DND-41 (cell line): ENCODE results near the gene ZFPM1.

Experiments used
- ATAC-seq: fragments of 200-7000 bp; cut with Tn5 transposase; 3 replicates; pipeline ENCODE4 v1.9.1; 2021; ENCODE audit warnings: low read depth; ENCODE audit not compliant: insufficient read depth
- DNase-seq: peaks from one replicate; pipeline ENCODE4 v3.0.0-alpha.2; 2020
- H2AFZ ChIP-seq: 2 replicates; pipeline ENCODE4 v1.6.0; 2012; ENCODE audit warnings: low read depth, low read length
- H3K27ac ChIP-seq: 2 replicates; pipeline ENCODE4 v1.5.1; 2012; ENCODE audit warnings: low read length, inconsistent platforms
- H3K27me3 ChIP-seq: fragments of 200-600 bp; sonication (generic); 2 replicates; pipeline ENCODE4 v1.6.0; 2012; ENCODE audit warnings: low read length, mild to moderate bottlenecking, inconsistent platforms; ENCODE audit not compliant: insufficient read depth, poor library complexity
- H3K36me3 ChIP-seq: 2 replicates; pipeline ENCODE4 v1.5.1; 2012; ENCODE audit warnings: low read length, inconsistent platforms; ENCODE audit not compliant: insufficient read depth
- H3K4me1 ChIP-seq: 2 replicates; pipeline ENCODE4 v1.5.1; 2012; ENCODE audit warnings: mild to moderate bottlenecking, low read length; ENCODE audit not compliant: insufficient read depth
- H3K4me2 ChIP-seq: 2 replicates; pipeline ENCODE4 v1.6.0; 2012; ENCODE audit warnings: mild to moderate bottlenecking, moderate library complexity, low read length, inconsistent platforms; ENCODE audit not compliant: insufficient read depth
- H3K4me3 ChIP-seq, 2 experiments: fragments of 200-600 bp in 1 of 2; shearing (Covaris generic) in 1 of 2; 2 replicates each; pipeline ENCODE4 v1.5.1; 2012 to 2016; ENCODE audit warnings: inconsistent platforms in 2 of 2, low read length in 2 of 2, mild to moderate bottlenecking in 2 of 2, low read depth in 1 of 2, moderate library complexity in 1 of 2
- H3K79me2 ChIP-seq: 2 replicates; pipeline ENCODE4 v1.6.0; 2012; ENCODE audit warnings: low read length, inconsistent platforms; ENCODE audit not compliant: insufficient read depth
- H3K9ac ChIP-seq: 2 replicates; pipeline ENCODE4 v1.6.0; 2012; ENCODE audit warnings: low read depth, mild to moderate bottlenecking, inconsistent platforms, low read length, moderate library complexity
- H3K9me3 ChIP-seq: 2 replicates; pipeline ENCODE4 v1.5.1; 2012; ENCODE audit warnings: low read length, moderate library complexity, mild to moderate bottlenecking, inconsistent platforms; ENCODE audit not compliant: insufficient read depth, severe bottlenecking
- H4K20me1 ChIP-seq: 2 replicates; pipeline ENCODE4 v1.6.0; 2012; ENCODE audit warnings: low read length; ENCODE audit not compliant: insufficient read depth
- EZH2 ChIP-seq: IDR thresholded peaks from 3 replicates; pipeline ENCODE4 v1.6.1; 2012; ENCODE audit warnings: borderline replicate concordance, low read depth, mild to moderate bottlenecking, moderate library complexity, low read length, inconsistent platforms; ENCODE audit not compliant: severe bottlenecking
- TF ChIP-seq, protein P1 (sequence below): IDR thresholded peaks from 2 replicates; pipeline ENCODE4 v1.5.1; 2012; ENCODE audit warnings: borderline replicate concordance, low read length, moderate library complexity, mild to moderate bottlenecking; ENCODE audit not compliant: poor library complexity, severe bottlenecking; ENCODE audit errors: extremely low read depth

The ZFPM1 gene

DNA sequence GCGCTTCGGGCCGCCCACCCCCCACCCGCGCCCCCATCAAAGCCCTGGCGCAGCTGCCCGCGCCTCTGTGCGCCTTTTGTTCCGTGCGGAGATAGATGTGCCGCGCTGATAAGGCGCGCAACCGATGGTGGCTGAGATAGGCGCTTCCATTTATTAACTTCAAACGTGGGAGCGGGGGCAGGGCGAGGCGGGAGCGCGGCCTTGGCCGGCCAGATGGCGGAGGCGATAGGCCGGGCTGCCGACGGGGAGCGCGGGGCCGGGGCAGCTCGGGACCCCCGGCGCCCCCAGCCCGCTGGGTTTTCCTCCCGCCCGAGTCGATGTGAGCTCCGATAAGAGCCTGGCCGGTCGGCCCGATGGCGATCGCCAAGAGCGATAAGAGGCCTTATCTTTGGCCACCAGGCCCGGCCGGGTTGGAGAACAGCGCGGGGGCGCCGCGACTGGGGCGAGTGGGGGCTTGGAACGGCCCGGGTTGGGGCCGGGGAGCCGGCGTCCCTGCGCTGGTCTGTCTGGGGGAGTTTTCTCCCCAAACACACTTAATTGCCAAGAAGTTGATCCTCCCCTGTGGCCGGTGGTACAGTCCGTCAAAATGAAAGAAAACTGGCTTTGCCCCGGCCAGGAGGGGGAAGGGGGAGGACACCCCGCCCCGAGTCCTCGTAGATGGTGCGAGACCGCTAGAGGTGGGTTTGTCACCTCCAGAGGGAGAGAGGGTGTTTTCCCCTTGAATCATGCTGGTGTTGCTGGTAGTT lies 2.7 kb downstream of the ZFPM1 start:
- peaks cover 41% of the 10 kb centered on the region for H3K4me1 ChIP-seq
- peaks cover 32% of the 10 kb centered on the region for H3K27me3 ChIP-seq
- H2AFZ ChIP-seq = no peak overlapping the region
- peaks cover 71% of the 10 kb centered on the region for H4K20me1 ChIP-seq
- peak; percentile 11; the same call in 2 of the 3 replicates for ATAC-seq
- TF ChIP-seq EZH2 = peak; percentile 89
- TF ChIP-seq, protein P1, sequence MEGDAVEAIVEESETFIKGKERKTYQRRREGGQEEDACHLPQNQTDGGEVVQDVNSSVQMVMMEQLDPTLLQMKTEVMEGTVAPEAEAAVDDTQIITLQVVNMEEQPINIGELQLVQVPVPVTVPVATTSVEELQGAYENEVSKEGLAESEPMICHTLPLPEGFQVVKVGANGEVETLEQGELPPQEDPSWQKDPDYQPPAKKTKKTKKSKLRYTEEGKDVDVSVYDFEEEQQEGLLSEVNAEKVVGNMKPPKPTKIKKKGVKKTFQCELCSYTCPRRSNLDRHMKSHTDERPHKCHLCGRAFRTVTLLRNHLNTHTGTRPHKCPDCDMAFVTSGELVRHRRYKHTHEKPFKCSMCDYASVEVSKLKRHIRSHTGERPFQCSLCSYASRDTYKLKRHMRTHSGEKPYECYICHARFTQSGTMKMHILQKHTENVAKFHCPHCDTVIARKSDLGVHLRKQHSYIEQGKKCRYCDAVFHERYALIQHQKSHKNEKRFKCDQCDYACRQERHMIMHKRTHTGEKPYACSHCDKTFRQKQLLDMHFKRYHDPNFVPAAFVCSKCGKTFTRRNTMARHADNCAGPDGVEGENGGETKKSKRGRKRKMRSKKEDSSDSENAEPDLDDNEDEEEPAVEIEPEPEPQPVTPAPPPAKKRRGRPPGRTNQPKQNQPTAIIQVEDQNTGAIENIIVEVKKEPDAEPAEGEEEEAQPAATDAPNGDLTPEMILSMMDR = no peak
- no peaks in the 10 kb centered on the region for H3K36me3 ChIP-seq
- H3K79me2 ChIP-seq = no peaks in the 10 kb centered on the region
- peak overlapping the region; percentile 61; the same call in 1 of the 2 replicates for H3K9ac ChIP-seq
- H3K27ac ChIP-seq = no peak overlapping the region
- peak overlapping the region; percentile 83 for H3K4me2 ChIP-seq
- H3K4me3 ChIP-seq = peak overlapping the region in 1 of 2 experiments; percentile 63; a peak in 2 of 4 replicates
- no peaks in the 10 kb centered on the region for H3K9me3 ChIP-seq
- DNase-seq = peak; percentile 75

DNA sequence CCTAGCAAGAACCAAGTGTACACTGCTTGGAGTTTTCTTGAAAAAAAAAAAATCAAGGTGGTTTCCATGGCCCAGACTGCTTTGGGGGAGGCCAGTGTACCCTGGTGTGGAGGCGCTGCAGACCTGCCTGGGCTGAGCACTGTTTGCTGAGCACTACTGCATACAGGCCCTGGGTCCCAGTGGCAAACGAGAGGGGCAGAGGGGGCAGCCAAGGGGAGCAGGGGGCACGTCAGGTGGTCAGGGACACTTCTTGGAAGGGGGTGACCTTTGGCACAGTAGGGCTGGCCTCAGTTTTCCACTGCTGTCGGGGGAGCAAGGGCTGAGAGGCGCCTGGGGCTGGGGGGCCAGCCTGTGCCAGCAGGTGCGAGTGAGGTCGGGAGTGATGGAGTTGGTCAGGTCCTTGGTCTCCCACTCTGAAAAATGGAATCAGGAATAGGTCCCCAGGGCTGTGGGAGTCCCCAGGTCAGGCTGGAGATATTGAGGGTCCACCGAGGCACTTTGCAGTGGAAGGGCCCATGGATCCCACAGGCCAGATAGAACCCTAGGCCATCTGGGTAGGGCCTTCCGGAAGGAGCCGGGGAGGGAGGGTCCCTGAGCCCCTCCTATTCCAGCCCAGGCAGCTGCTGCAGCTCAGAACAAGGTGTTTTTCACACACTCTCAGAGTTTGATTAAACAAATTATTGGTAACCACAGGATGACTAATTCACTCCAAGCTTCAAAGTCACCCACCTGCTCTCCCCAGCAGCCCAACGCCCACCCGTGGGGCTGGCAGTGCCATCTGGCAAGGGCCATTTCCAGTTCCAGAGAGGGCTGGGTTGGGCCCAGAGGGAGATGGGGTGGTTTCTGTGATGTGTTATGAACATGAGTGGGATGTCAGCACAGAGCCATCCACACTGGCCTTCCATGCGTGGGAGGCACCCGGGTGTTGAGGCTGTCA lies 3.5 kb downstream of the ZFPM1 start:
- no peak overlapping the region for H3K4me3 ChIP-seq
- ATAC-seq = no peak
- DNase-seq = peak; percentile 54
- H3K36me3 ChIP-seq = no peaks in the 10 kb centered on the region
- TF ChIP-seq EZH2 = no peak
- TF ChIP-seq, protein P1 = no peak
- H3K79me2 ChIP-seq = no peaks in the 10 kb centered on the region
- H3K27me3 ChIP-seq = peaks cover 32% of the 10 kb centered on the region
- H3K4me1 ChIP-seq = peaks cover 41% of the 10 kb centered on the region
- H3K27ac ChIP-seq = no peak overlapping the region
- H3K9me3 ChIP-seq = no peaks in the 10 kb centered on the region
- H2AFZ ChIP-seq = no peak overlapping the region
- H4K20me1 ChIP-seq = peaks cover 78% of the 10 kb centered on the region
- H3K4me2 ChIP-seq = peak overlapping the region; percentile 83
- H3K9ac ChIP-seq = no peak overlapping the region

DNA sequence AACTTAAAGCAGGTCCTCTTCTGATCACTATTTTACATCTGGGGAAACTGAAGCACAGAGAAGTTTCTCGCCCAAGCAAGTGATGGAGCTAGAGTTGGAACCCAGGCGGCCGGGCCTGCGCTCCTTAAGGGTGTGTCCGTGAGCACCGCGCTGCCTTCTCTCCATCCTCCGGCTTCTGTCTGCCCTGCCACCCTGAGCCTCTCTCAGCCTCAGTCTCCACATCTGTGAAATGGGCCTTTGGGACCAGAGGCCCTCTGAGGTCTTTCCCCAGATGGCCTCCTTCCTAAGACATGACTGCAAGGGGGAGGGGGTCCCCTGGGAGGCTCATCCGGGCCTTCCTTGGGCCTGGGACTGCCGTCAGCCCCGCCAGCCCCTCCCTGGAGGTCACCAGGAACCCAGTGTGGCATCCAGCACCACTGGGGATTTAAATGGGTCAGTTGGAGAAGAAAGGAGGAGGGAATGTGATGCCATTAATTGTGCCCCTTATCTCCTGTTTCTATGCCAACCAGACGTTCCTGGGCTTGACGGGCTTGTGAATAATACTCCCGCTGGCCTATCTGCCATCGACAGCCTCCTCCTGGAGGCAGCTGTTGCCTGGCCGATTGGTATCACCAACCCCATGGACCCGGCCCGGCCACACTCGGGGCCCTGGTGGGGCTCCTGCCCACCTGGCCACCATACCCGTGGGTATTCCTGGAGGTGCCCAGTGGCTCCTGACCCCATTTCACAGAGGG lies 5.1 kb downstream of the ZFPM1 start:
- ATAC-seq (no peak), DNase-seq (no peak)
- TF ChIP-seq EZH2 = no peak
- TF ChIP-seq, protein P1 = no peak
- Histone ChIP-seq H3K27me3 (peaks cover 32% of the 10 kb centered on the region), H3K4me2 (no peak overlapping the region), H4K20me1 (peaks cover 90% of the 10 kb centered on the region), H3K27ac (no peak overlapping the region), H2AFZ (no peak overlapping the region), H3K9ac (no peak overlapping the region), H3K4me1 (peaks cover 30% of the 10 kb centered on the region), H3K9me3 (no peaks in the 10 kb centered on the region), H3K4me3 (no peak overlapping the region), H3K36me3 (no peaks in the 10 kb centered on the region), H3K79me2 (no peaks in the 10 kb centered on the region)
